Endothelial cell of umbilical vein (primary cell): ENCODE results near the gene ALDH1L1. TPM values are rescaled to one million over a fixed set of nuclear protein-coding genes. Genes with fewer than 3 reads are reported as not detected.

Experiments used
- BruUV-seq: library from RNA; stranded (reverse); fragments of 400-500 nt; replicated peaks from 2 replicates; lab custom pipeline; 2021; lab: Mats Ljungman, UMichigan
- CTCF ChIA-PET: fragments of 300-600, 350-600 bp; sonication (Branson Sonifier 250); formaldehyde crosslinking; loops from one replicate; lab custom pipeline; 2021; ENCODE audit warnings: antibody characterized with exemption, inconsistent platforms; lab: Charles Lee
- POLR2A ChIA-PET: fragments of 300-600, 350-600 bp; sonication (Branson Sonifier 250); formaldehyde crosslinking; loops from one replicate; lab custom pipeline; 2021; ENCODE audit warnings: antibody characterized with exemption, inconsistent platforms; lab: Charles Lee
- DNase-seq: peaks from one replicate; pipeline ENCODE4 v3.0.0-alpha.2; 2011; ENCODE audit warnings: low read depth, low spot score
- FAIRE-seq: peaks from 2 replicates; lab custom pipeline; 2011; peaks lifted over from hg19 to GRCh38; lab: Jason Lieb, UNC
- H2AFZ ChIP-seq: 2 replicates; pipeline ENCODE4 v1.6.0; 2012; ENCODE audit warnings: low read depth, low read length, control low read depth, inconsistent platforms
- H3K27ac ChIP-seq: 2 replicates; pipeline ENCODE4 v1.5.1; 2011; ENCODE audit warnings: low read depth, mild to moderate bottlenecking, control low read depth, low read length, moderate library complexity; ENCODE audit not compliant: insufficient read depth
- H3K27me3 ChIP-seq, 2 experiments: 2 replicates each; pipeline versions ENCODE4 v1.6.0 to v1.6.1; 2011; ENCODE audit warnings: low read length in 2 of 2, mixed read lengths in 1 of 2; ENCODE audit not compliant: control insufficient read depth in 2 of 2, insufficient read depth in 2 of 2
- H3K36me3 ChIP-seq, 2 experiments: 2 replicates in 1 of 2; 3 replicates in 1 of 2; pipeline ENCODE4 v1.5.1; 2011; ENCODE audit warnings: low read length in 2 of 2, mild to moderate bottlenecking in 1 of 2, moderate library complexity in 1 of 2; ENCODE audit not compliant: control insufficient read depth in 2 of 2, insufficient read depth in 2 of 2; ENCODE audit errors: extremely low read depth in 1 of 2
- H3K4me1 ChIP-seq: 3 replicates; pipeline ENCODE4 v1.5.1; 2011; ENCODE audit warnings: mild to moderate bottlenecking, low read length; ENCODE audit not compliant: control insufficient read depth, insufficient read depth; ENCODE audit errors: extremely low read depth
- H3K4me2 ChIP-seq: 2 replicates; pipeline ENCODE4 v1.6.1; 2011; ENCODE audit warnings: low read length, control low read depth, mixed read lengths; ENCODE audit not compliant: insufficient read depth
- H3K4me3 ChIP-seq, 3 experiments: fragments of 200-600 bp in 1 of 3; sonication (generic), shearing (Covaris generic) in 1 of 3; replicated peaks in 1 of 3; 2 replicates each; pipeline ENCODE4 v1.5.1; 2011 to 2016; ENCODE audit warnings: control low read depth in 3 of 3, low read length in 3 of 3, mild to moderate bottlenecking in 2 of 3, inconsistent platforms in 1 of 3, low read depth in 1 of 3, moderate library complexity in 1 of 3; ENCODE audit not compliant: insufficient read depth in 1 of 3
- H3K79me2 ChIP-seq: 2 replicates; pipeline ENCODE4 v1.6.0; 2012; ENCODE audit warnings: low read length, inconsistent platforms; ENCODE audit not compliant: control insufficient read depth, insufficient read depth
- H3K9ac ChIP-seq: replicated peaks from 2 replicates; pipeline ENCODE3; 2011; ENCODE audit warnings: low read length, control low read depth; ENCODE audit not compliant: insufficient read depth; ENCODE audit errors: extremely low read depth
- H3K9me1 ChIP-seq: replicated peaks from 3 replicates; pipeline ENCODE4 v1.6.0; 2011; ENCODE audit warnings: mild to moderate bottlenecking, low read length; ENCODE audit not compliant: control insufficient read depth, insufficient read depth; ENCODE audit errors: extremely low read depth
- H3K9me3 ChIP-seq: replicated peaks from 2 replicates; pipeline ENCODE4 v1.5.1; 2012; ENCODE audit warnings: low read length, inconsistent platforms; ENCODE audit not compliant: control insufficient read depth, insufficient read depth
- H4K20me1 ChIP-seq: replicated peaks from 2 replicates; pipeline ENCODE3; 2011; ENCODE audit warnings: mild to moderate bottlenecking, low read length; ENCODE audit not compliant: control insufficient read depth, insufficient read depth; ENCODE audit errors: extremely low read depth
- EZH2 ChIP-seq: IDR thresholded peaks from 2 replicates; pipeline ENCODE4 v1.6.1; 2012; ENCODE audit warnings: borderline replicate concordance, low read depth, mild to moderate bottlenecking, moderate library complexity, low read length, inconsistent platforms; ENCODE audit not compliant: severe bottlenecking
- FOS ChIP-seq: IDR thresholded peaks from 2 replicates; pipeline ENCODE4 v1.6.1; 2011; ENCODE audit warnings: mild to moderate bottlenecking, low read length, moderate library complexity, borderline replicate concordance; ENCODE audit not compliant: insufficient read depth
- GATA2 ChIP-seq: IDR thresholded peaks from 2 replicates; pipeline ENCODE4 v1.7.0; 2011; ENCODE audit warnings: low read depth, mild to moderate bottlenecking, moderate library complexity, mixed read lengths, low read length; ENCODE audit not compliant: insufficient read length, insufficient read depth
- JUN ChIP-seq: IDR thresholded peaks from 2 replicates; pipeline ENCODE4 v1.6.1; 2011; ENCODE audit warnings: borderline replicate concordance, low read depth; ENCODE audit not compliant: insufficient read length, insufficient read depth
- MYC ChIP-seq: IDR thresholded peaks from one replicate; pipeline ENCODE4 v1.6.1; 2011; ENCODE audit warnings: mild to moderate bottlenecking, low read depth, low read length
- POLR2A ChIP-seq: IDR thresholded peaks from 2 replicates; pipeline ENCODE4 v1.6.1; 2012; ENCODE audit warnings: low read depth, mild to moderate bottlenecking, control low read depth, low read length
- POLR2AphosphoS5 ChIP-seq: IDR thresholded peaks from 2 replicates; pipeline ENCODE4 v1.6.1; 2012; ENCODE audit warnings: low read depth, mild to moderate bottlenecking, control low read depth, low read length, moderate library complexity; ENCODE audit not compliant: insufficient read depth
- dilution Hi-C: fragments of 300-500 bp; cut with MboI; formaldehyde crosslinking; loops from one replicate; pipeline ENCODE4 v1.15.0; 2019; ENCODE audit warnings: low sequenced_read_pairs; ENCODE audit not compliant: extremely low pct_ligation_motif_present
- intact Hi-C: fragments of 100-400 bp; cut with micrococcal nuclease; formaldehyde crosslinking; loops from one replicate; pipeline ENCODE4 v1.10.0; 2022
- polyA plus RNA-seq, 4 experiments: library from polyadenylated mRNA; depleted of rRNA in 3 of 4; stranded (reverse) in 3 of 4; unstranded in 1 of 4; fragments of >200 nt; gene quantifications; 2 replicates each; pipeline versions ENCODE4 v1.2.1 to v1.2.3, GENCODE V29; 2011 to 2012; ENCODE audit warnings: missing spikeins in 1 of 4
- total RNA-seq: library from RNA; stranded (reverse); gene quantifications from 2 replicates; pipeline ENCODE4 v1.2.3, GENCODE V29; 2021
- TF ChIP-seq, protein P1 (sequence below), 2 donors: IDR thresholded peaks; 1 replicate in 1 of 2; 2 replicates in 1 of 2; pipeline ENCODE4 v1.5.1; 2011; ENCODE audit warnings: low read length in 2 of 2, mild to moderate bottlenecking in 2 of 2, moderate library complexity in 2 of 2, control low read depth in 1 of 2, inconsistent platforms in 1 of 2, low read depth in 1 of 2; ENCODE audit not compliant: insufficient read depth in 1 of 2; ENCODE audit errors: extremely low read depth in 1 of 2
- TF ChIP-seq, protein P2 (sequence below): IDR thresholded peaks from 2 replicates; pipeline ENCODE4 v1.6.1; 2011; ENCODE audit not compliant: insufficient read depth, insufficient read length

ALDH1L1 gene
- total and polyA plus RNA-seq, 2 donors (not counting 3 experiments of a cell fraction or from before 2014, with no cell fraction given) = not detected

DNA sequence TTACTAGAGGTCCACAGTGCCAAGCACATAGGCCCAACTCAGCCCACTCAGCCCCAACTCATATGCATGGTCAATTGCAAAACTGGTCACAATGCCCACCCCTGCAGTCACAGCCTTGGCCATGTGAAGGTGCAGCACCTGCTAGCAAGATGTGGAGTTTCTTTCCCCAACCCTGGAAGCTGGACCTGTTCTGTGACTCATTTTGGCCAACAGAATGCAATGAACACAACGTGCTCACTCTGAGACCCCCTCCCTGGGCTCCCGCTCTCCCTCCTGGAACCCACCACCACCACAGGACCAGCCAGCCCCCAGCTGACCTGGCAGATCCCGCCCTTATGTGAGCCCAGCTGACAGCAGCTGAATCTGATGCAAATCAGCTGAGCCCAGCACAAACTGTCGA lies 34.4 kb downstream of the ALDH1L1 start:
- CTCF ChIA-PET = interaction anchor here (1.0 kb wide), 1 partner anchor 12 kb away, joined by 5 read pairs; no protein-coding TSS in a partner anchor
- no peaks in the 10 kb centered on the region for H3K36me3 ChIP-seq
- H2AFZ ChIP-seq = no peak overlapping the region
- no peaks in the 10 kb centered on the region for H3K79me2 ChIP-seq
- dilution Hi-C loops = no loop called here
- intact Hi-C loops = no loop called here
- DNase-seq (no peak), FAIRE-seq (no peak)
- POLR2A ChIA-PET = no interaction called here
- BruUV-seq = no TSS peak
- TF ChIP-seq GATA2 (no peak), EZH2 (no peak), POLR2A (no peak), MYC (no peak), POLR2AphosphoS5 (no peak), JUN (no peak), FOS (no peak)
- TF ChIP-seq, protein P1, sequence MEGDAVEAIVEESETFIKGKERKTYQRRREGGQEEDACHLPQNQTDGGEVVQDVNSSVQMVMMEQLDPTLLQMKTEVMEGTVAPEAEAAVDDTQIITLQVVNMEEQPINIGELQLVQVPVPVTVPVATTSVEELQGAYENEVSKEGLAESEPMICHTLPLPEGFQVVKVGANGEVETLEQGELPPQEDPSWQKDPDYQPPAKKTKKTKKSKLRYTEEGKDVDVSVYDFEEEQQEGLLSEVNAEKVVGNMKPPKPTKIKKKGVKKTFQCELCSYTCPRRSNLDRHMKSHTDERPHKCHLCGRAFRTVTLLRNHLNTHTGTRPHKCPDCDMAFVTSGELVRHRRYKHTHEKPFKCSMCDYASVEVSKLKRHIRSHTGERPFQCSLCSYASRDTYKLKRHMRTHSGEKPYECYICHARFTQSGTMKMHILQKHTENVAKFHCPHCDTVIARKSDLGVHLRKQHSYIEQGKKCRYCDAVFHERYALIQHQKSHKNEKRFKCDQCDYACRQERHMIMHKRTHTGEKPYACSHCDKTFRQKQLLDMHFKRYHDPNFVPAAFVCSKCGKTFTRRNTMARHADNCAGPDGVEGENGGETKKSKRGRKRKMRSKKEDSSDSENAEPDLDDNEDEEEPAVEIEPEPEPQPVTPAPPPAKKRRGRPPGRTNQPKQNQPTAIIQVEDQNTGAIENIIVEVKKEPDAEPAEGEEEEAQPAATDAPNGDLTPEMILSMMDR (IDR thresholded peaks at IDR 0.05; ENCODE audit: extremely low read depth in 1 of 2, insufficient read depth in 1 of 2, low read depth in 1 of 2, low read length in 2 of 2) = no peak
- TF ChIP-seq, protein P2, sequence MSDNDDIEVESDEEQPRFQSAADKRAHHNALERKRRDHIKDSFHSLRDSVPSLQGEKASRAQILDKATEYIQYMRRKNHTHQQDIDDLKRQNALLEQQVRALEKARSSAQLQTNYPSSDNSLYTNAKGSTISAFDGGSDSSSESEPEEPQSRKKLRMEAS = no peak
- H3K4me2 ChIP-seq = no peak overlapping the region
- H3K9ac ChIP-seq = no peak overlapping the region
- H3K27me3 ChIP-seq = peaks cover 3 to 33% of the 10 kb centered on the region in 2 experiments
- H3K4me1 ChIP-seq = no peaks in the 10 kb centered on the region
- H3K9me3 ChIP-seq = no peaks in the 10 kb centered on the region
- no peak overlapping the region for H3K27ac ChIP-seq
- H3K9me1 ChIP-seq = no peaks in the 10 kb centered on the region
- no peaks in the 10 kb centered on the region for H4K20me1 ChIP-seq
- no peak overlapping the region for H3K4me3 ChIP-seq
